ENCODE measurements around the gene CYP1A2.
"Not testable (repeated sequence)": the region's sequence is repeated elsewhere in the genome, so short reads cannot be mapped to it uniquely, and the experiment has no call there.

CYP1A2 gene

GRCh38 chr15:74727727-74728126 is 20.9 kb upstream of the CYP1A2 start:
- no peaks in the 10 kb centered on the region for H3K9me3 Mint-ChIP-seq
- peaks cover 18% of the 10 kb centered on the region for H3K4me1 Mint-ChIP-seq (ENCODE audit: low read depth)
- H3K4me3 Mint-ChIP-seq = no peak overlapping the region
- peaks cover 64% of the 10 kb centered on the region for H3K27me3 Mint-ChIP-seq
- H3K27ac Mint-ChIP-seq = no peak overlapping the region
- intact Hi-C loops (cut with micrococcal nuclease) = no loop called here
- H3K36me3 Mint-ChIP-seq (ENCODE audit: low read depth) = no peaks in the 10 kb centered on the region

GRCh38 chr15:74728699-74729098 is 19.9 kb upstream of the CYP1A2 start:
- Mint-ChIP-seq H3K27me3 (peaks cover 62% of the 10 kb centered on the region), H3K4me1 (ENCODE audit: low read depth) (peaks cover 18% of the 10 kb centered on the region)

GRCh38 chr15:74729372-74729771 is 19.3 kb upstream of the CYP1A2 start:
- H3K4me3 Mint-ChIP-seq; H3K9me3 Mint-ChIP-seq; H3K27ac Mint-ChIP-seq; intact Hi-C loops (cut with micrococcal nuclease); H3K36me3 Mint-ChIP-seq (ENCODE audit: low read depth): not testable (repeated sequence)
- Mint-ChIP-seq H3K27me3 (peaks cover 56% of the 10 kb centered on the region), H3K4me1 (ENCODE audit: low read depth) (peaks cover 15% of the 10 kb centered on the region)

More at GRCh38 chr15:74728699-74729098, 19.9 kb upstream of the CYP1A2 start:
- intact Hi-C loops (cut with micrococcal nuclease); H3K9me3 Mint-ChIP-seq; H3K27ac Mint-ChIP-seq; H3K4me3 Mint-ChIP-seq; H3K36me3 Mint-ChIP-seq (ENCODE audit: low read depth): not testable (repeated sequence)

GRCh38 chr15:74730619-74731316 is 17.9 kb upstream of the CYP1A2 start:
- H3K4me3 Mint-ChIP-seq = no peak overlapping the region
- peaks cover 12% of the 10 kb centered on the region for H3K4me1 Mint-ChIP-seq (ENCODE audit: low read depth)
- intact Hi-C loops (cut with micrococcal nuclease) = no loop called here
- peaks cover 48% of the 10 kb centered on the region for H3K27me3 Mint-ChIP-seq
- no peaks in the 10 kb centered on the region for H3K36me3 Mint-ChIP-seq (ENCODE audit: low read depth)
- H3K27ac Mint-ChIP-seq = no peak overlapping the region
- H3K9me3 Mint-ChIP-seq = no peaks in the 10 kb centered on the region

- peaks cover 44% of the 10 kb centered on the region for H3K27me3 Mint-ChIP-seq
- H3K36me3 Mint-ChIP-seq (ENCODE audit: low read depth) = no peaks in the 10 kb centered on the region
- H3K9me3 Mint-ChIP-seq = peaks cover 6% of the 10 kb centered on the region
- intact Hi-C loops (cut with micrococcal nuclease) = no loop called here
- H3K4me1 Mint-ChIP-seq (ENCODE audit: low read depth) = peaks cover 8% of the 10 kb centered on the region
- H3K27ac Mint-ChIP-seq = no peak overlapping the region
- H3K4me3 Mint-ChIP-seq = no peak overlapping the region
Observed at GRCh38 chr15:74732846-74733245, 15.8 kb upstream of the CYP1A2 start.

- Mint-ChIP-seq H3K4me1 (ENCODE audit: low read depth) (peaks cover 8% of the 10 kb centered on the region), H3K27ac (no peak overlapping the region), H3K9me3 (peaks cover 10% of the 10 kb centered on the region), H3K4me3 (no peak overlapping the region), H3K27me3 (peaks cover 43% of the 10 kb centered on the region), H3K36me3 (ENCODE audit: low read depth) (no peaks in the 10 kb centered on the region)
- intact Hi-C loops (cut with micrococcal nuclease) = no loop called here
Observed at GRCh38 chr15:74733269-74733668, 15.4 kb upstream of the CYP1A2 start.

DNA sequence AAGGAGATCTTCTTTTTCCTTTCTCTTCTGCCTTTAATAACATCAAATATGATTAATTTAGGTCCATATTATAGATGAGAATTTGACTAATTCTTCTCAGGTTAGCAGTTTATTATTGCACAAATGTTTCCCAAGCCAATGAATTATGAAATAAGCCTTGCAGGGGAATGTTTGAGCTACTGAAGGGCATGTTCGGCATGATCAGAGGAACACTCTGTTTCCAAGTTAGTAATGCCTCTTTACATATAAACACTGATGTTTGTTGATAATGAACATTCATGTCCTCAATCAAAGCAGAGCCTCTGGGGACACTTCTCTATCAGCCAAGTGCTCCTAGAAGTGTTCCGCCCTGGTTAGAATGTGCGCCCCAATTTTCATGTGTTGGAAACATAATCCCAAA is 13.3 kb upstream of the CYP1A2 start:
- peaks cover 35% of the 10 kb centered on the region for H3K27me3 Mint-ChIP-seq
- H3K4me1 Mint-ChIP-seq (ENCODE audit: low read depth) = peaks cover 8% of the 10 kb centered on the region
- no peaks in the 10 kb centered on the region for H3K36me3 Mint-ChIP-seq (ENCODE audit: low read depth)
- intact Hi-C loops (cut with micrococcal nuclease) = no loop called here
- no peak overlapping the region for H3K27ac Mint-ChIP-seq
- H3K9me3 Mint-ChIP-seq = peaks cover 14% of the 10 kb centered on the region
- H3K4me3 Mint-ChIP-seq = no peak overlapping the region

GRCh38 chr15:74738239-74738638 is 10.4 kb upstream of the CYP1A2 start:
- Mint-ChIP-seq H3K27me3 (peaks cover 35% of the 10 kb centered on the region), H3K9me3 (peaks cover 25% of the 10 kb centered on the region)
- H3K4me3 Mint-ChIP-seq; H3K36me3 Mint-ChIP-seq (ENCODE audit: low read depth); H3K27ac Mint-ChIP-seq; intact Hi-C loops (cut with micrococcal nuclease); H3K4me1 Mint-ChIP-seq (ENCODE audit: low read depth): not testable (repeated sequence)

DNA sequence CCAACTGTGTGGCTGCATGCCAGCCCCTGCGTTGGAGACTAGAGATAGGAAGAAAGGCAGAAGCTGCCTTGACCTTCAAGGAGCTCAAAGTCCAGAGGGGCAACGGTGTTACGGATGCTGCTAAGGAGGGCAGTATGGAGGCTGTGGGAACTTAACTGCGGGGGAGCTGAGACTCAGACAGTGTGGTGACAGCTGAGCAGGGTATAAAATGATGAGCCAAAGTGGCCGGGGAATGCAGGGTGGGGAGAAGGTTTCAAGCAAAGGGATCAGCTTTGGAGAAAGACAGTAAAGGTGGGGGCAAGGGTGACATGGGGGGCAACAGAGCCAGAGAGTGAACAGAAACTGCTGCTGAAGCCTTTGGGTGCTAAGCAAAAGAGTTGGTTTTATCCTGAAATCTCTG is 6.2 kb upstream of the CYP1A2 start:
- no peak overlapping the region for H3K27ac Mint-ChIP-seq
- peaks cover under 1% of the 10 kb centered on the region for H3K4me1 Mint-ChIP-seq (ENCODE audit: low read depth)
- intact Hi-C loops (cut with micrococcal nuclease) = no loop called here
- H3K4me3 Mint-ChIP-seq = no peak overlapping the region
- no peaks in the 10 kb centered on the region for H3K36me3 Mint-ChIP-seq (ENCODE audit: low read depth)
- peaks cover 22% of the 10 kb centered on the region for H3K27me3 Mint-ChIP-seq
- peaks cover 23% of the 10 kb centered on the region for H3K9me3 Mint-ChIP-seq

GRCh38 chr15:74746389-74746788 is 2.3 kb upstream of the CYP1A2 start:
- Mint-ChIP-seq H3K9me3 (peaks cover 11% of the 10 kb centered on the region), H3K36me3 (ENCODE audit: low read depth) (no peaks in the 10 kb centered on the region), H3K4me1 (ENCODE audit: low read depth) (no peaks in the 10 kb centered on the region), H3K27ac (no peak overlapping the region), H3K27me3 (peaks cover 13% of the 10 kb centered on the region), H3K4me3 (no peak overlapping the region)
- intact Hi-C loops (cut with micrococcal nuclease) = no loop called here

- Mint-ChIP-seq H3K27ac (no peak overlapping the region), H3K4me1 (ENCODE audit: low read depth) (no peaks in the 10 kb centered on the region), H3K4me3 (no peak overlapping the region), H3K27me3 (peaks cover 3% of the 10 kb centered on the region), H3K36me3 (ENCODE audit: low read depth) (no peaks in the 10 kb centered on the region), H3K9me3 (no peaks in the 10 kb centered on the region)
- intact Hi-C loops (cut with micrococcal nuclease) = no loop called here
Observed at GRCh38 chr15:74749832-74750231, 1.2 kb downstream of the CYP1A2 start.

DNA sequence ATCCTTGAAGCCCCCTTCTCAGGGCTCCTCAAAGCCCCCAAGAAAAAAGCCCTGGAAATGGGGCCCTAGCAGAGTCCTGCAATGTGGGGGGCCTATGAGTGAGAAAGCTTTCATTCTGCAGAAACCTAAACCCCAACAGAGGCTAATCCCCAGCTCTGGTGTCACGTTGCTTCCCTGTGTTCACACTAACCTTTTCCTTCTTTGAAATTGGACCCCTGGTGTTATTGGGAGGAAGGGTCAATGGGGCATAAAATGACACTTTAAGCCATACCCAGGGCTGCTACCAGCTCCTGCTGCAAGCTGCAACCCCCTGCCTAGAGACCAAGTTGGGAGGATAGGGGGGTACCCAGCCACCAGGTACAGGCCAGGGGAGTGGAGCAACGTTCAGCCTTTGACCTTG is 2.1 kb downstream of the CYP1A2 start:
- Mint-ChIP-seq H3K27me3 (peaks cover 3% of the 10 kb centered on the region), H3K27ac (no peak overlapping the region), H3K9me3 (no peaks in the 10 kb centered on the region), H3K4me3 (no peak overlapping the region), H3K4me1 (ENCODE audit: low read depth) (no peaks in the 10 kb centered on the region), H3K36me3 (ENCODE audit: low read depth) (no peaks in the 10 kb centered on the region)
- intact Hi-C loops (cut with micrococcal nuclease) = no loop called here

GRCh38 chr15:74752011-74752410 is 3.4 kb downstream of the CYP1A2 start:
- Mint-ChIP-seq H3K36me3 (ENCODE audit: low read depth) (no peaks in the 10 kb centered on the region), H3K4me3 (no peak overlapping the region)

DNA sequence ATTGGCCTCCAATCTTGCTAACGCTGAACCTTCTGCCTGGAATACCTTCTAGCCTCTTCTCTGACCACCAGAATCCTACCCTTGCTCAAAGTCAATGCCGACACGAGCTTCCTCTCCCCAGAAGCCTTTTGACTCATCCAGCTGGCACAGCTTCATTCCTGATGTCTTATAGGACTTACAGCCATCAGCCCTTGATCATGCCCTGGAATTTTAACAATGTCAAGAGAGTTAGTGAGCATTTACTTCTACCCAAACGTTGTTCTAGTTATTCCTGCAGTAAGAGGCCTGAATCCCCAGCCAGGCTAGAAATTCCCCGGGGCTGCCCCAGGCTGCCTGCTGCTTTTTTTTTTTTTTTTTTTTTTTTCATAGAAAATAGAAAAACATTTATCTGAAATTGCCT is 3.9 kb downstream of the CYP1A2 start:
- Mint-ChIP-seq H3K36me3 (ENCODE audit: low read depth) (no peaks in the 10 kb centered on the region), H3K9me3 (no peaks in the 10 kb centered on the region), H3K4me1 (ENCODE audit: low read depth) (no peaks in the 10 kb centered on the region), H3K27ac (no peak overlapping the region), H3K4me3 (no peak overlapping the region), H3K27me3 (peaks cover 1% of the 10 kb centered on the region)
- intact Hi-C loops (cut with micrococcal nuclease) = no loop called here

More at GRCh38 chr15:74752011-74752410, 3.4 kb downstream of the CYP1A2 start:
- H3K4me1 Mint-ChIP-seq (ENCODE audit: low read depth) = no peaks in the 10 kb centered on the region
- no peaks in the 10 kb centered on the region for H3K9me3 Mint-ChIP-seq
- H3K27me3 Mint-ChIP-seq = peaks cover 1% of the 10 kb centered on the region
- no peak overlapping the region for H3K27ac Mint-ChIP-seq
- intact Hi-C loops (cut with micrococcal nuclease) = no loop called here

DNA sequence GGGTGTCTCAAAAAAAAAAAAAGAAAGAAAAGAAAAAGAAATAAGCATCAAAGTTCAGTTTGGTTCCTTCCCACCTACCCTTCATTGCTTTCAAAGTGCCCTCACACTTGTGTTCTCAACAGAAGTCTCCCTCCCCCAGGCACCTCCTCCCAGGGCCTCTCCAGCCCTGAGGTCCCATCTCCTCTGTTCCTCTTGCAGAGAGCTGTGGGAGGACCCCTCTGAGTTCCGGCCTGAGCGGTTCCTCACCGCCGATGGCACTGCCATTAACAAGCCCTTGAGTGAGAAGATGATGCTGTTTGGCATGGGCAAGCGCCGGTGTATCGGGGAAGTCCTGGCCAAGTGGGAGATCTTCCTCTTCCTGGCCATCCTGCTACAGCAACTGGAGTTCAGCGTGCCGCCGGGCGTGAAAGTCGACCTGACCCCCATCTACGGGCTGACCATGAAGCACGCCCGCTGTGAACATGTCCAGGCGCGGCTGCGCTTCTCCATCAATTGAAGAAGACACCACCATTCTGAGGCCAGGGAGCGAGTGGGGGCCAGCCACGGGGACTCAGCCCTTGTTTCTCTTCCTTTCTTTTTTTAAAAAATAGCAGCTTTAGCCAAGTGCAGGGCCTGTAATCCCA is 6.1 kb downstream of the CYP1A2 start:
- intact Hi-C loops (cut with micrococcal nuclease) = no loop called here
- H3K27ac Mint-ChIP-seq = no peak overlapping the region

More for the DNA sequence above, 6.1 kb downstream of the CYP1A2 start:
- H3K36me3 Mint-ChIP-seq (ENCODE audit: low read depth) = no peaks in the 10 kb centered on the region
- H3K9me3 Mint-ChIP-seq = no peaks in the 10 kb centered on the region
- H3K27me3 Mint-ChIP-seq = peaks cover 1% of the 10 kb centered on the region
- no peak overlapping the region for H3K4me3 Mint-ChIP-seq
- no peaks in the 10 kb centered on the region for H3K4me1 Mint-ChIP-seq (ENCODE audit: low read depth)

Measured in dendritic cell treated with granulocyte-macrophage colony-stimulating factor and Interleukin-4, amounts not matched to agents 40 ng/mL and 50 ng/mL, for 4 days (primary cell).